H1 (cell line): ENCODE data around the gene CDRT15. TPM values are rescaled to one million over a fixed set of nuclear protein-coding genes. Genes with fewer than 3 reads are reported as not detected.

ENCODE experiments used
- CTCF ChIA-PET: fragments of 300-600 bp; sonication (Branson Sonifier 250); formaldehyde crosslinking; loops from one replicate; lab custom pipeline; 2021; ENCODE audit not compliant: partially characterized antibody; lab: Charles Lee
- POLR2A ChIA-PET: fragments of 300-600 bp; sonication (Branson Sonifier 250); formaldehyde crosslinking; loops from one replicate; lab custom pipeline; 2021; ENCODE audit warnings: inconsistent platforms; ENCODE audit not compliant: partially characterized antibody; lab: Charles Lee
- DNase-seq, 2 experiments: peaks; one replicate each; pipeline versions ENCODE4 v3.0.0 to v3.0.0-alpha.2; 2010 to 2022; ENCODE audit warnings: low spot score in 2 of 2, low read depth in 1 of 2, mixed read lengths in 1 of 2
- FAIRE-seq: peaks from 2 replicates; lab custom pipeline; 2011; peaks lifted over from hg19 to GRCh38; lab: Jason Lieb, UNC
- H2AFZ ChIP-seq: 2 replicates; pipeline ENCODE4 v1.8.1; 2012; ENCODE audit warnings: low read length, inconsistent platforms
- H2AK5ac ChIP-seq: 2 replicates; pipeline ENCODE4 v1.6.1; 2013; ENCODE audit warnings: low read depth, low read length
- H2BK120ac ChIP-seq: replicated peaks from 2 replicates; pipeline ENCODE3; 2013; ENCODE audit warnings: low read depth, low read length, inconsistent platforms
- H2BK12ac ChIP-seq: 2 replicates; pipeline ENCODE4 v1.6.1; 2013; ENCODE audit warnings: low read depth, low read length
- H2BK15ac ChIP-seq: 2 replicates; pipeline ENCODE4 v1.6.1; 2013; ENCODE audit warnings: low read length
- H2BK20ac ChIP-seq: 2 replicates; pipeline ENCODE4 v1.6.1; 2013; ENCODE audit warnings: low read length
- H2BK5ac ChIP-seq: 2 replicates; pipeline ENCODE4 v1.6.1; 2013; ENCODE audit warnings: low read depth, low read length
- H3K14ac ChIP-seq: 2 replicates; pipeline ENCODE4 v1.6.1; 2013; ENCODE audit warnings: inconsistent platforms; ENCODE audit not compliant: insufficient read length
- H3K18ac ChIP-seq: 2 replicates; pipeline ENCODE4 v1.6.1; 2013; ENCODE audit warnings: low read length; ENCODE audit errors: extremely low read depth
- H3K23ac ChIP-seq: 2 replicates; pipeline ENCODE4 v1.6.1; 2013; ENCODE audit warnings: inconsistent platforms; ENCODE audit not compliant: insufficient read length
- H3K23me2 ChIP-seq: 2 replicates; pipeline ENCODE4 v1.6.1; 2013; ENCODE audit warnings: low read depth, low read length
- H3K27ac ChIP-seq: 2 replicates; pipeline ENCODE4 v1.6.1; 2011; ENCODE audit warnings: low read depth, low read length, inconsistent platforms
- H3K27me3 ChIP-seq, 4 experiments: replicated peaks in 1 of 4; 1 replicate in 1 of 4; 2 replicates in 3 of 4; pipeline versions ENCODE4 v1.6.1 to v1.8.1; 2011 to 2013; ENCODE audit warnings: low read length in 3 of 4, mild to moderate bottlenecking in 3 of 4, inconsistent platforms in 2 of 4, mixed read lengths in 2 of 4, moderate library complexity in 1 of 4; ENCODE audit not compliant: control insufficient read depth in 3 of 4, insufficient read depth in 3 of 4; ENCODE audit errors: extremely low read depth in 1 of 4
- H3K36me3 ChIP-seq, 4 experiments: 2 replicates each; pipeline versions ENCODE4 v1.6.1 to v1.8.1; 2011 to 2013; ENCODE audit warnings: mild to moderate bottlenecking in 4 of 4, low read length in 3 of 4, moderate library complexity in 2 of 4, control low read depth in 1 of 4, inconsistent platforms in 1 of 4; ENCODE audit not compliant: insufficient read depth in 4 of 4, control insufficient read depth in 2 of 4
- H3K4ac ChIP-seq: replicated peaks from 2 replicates; pipeline ENCODE3; 2013; ENCODE audit warnings: low read length, low read depth, mixed read lengths, inconsistent platforms; ENCODE audit not compliant: insufficient read length
- H3K4me1 ChIP-seq, 4 experiments: replicated peaks in 1 of 4; 1 replicate in 1 of 4; 2 replicates in 3 of 4; pipeline versions ENCODE4 v1.6.1 to v1.8.1; 2011 to 2013; ENCODE audit warnings: low read length in 3 of 4, inconsistent platforms in 2 of 4, mixed read lengths in 1 of 4; ENCODE audit not compliant: insufficient read depth in 4 of 4, control insufficient read depth in 3 of 4
- H3K4me2 ChIP-seq, 2 experiments: 2 replicates each; pipeline versions ENCODE4 v1.6.1 to v1.8.1; 2011 to 2013; ENCODE audit warnings: low read depth in 2 of 2, low read length in 2 of 2, control low read depth in 1 of 2, inconsistent platforms in 1 of 2, mild to moderate bottlenecking in 1 of 2; ENCODE audit not compliant: insufficient read depth in 1 of 2
- H3K4me3 ChIP-seq, 4 experiments: fragments of 200-600, 300-600 bp in 1 of 4; sonication (generic), shearing (Covaris generic), sonication (Bioruptor Twin) in 1 of 4; 2 replicates each; pipeline versions ENCODE4 v1.5.1 to v1.8.1; 2011 to 2016; ENCODE audit warnings: low read length in 4 of 4, low read depth in 3 of 4, control low read depth in 2 of 4, inconsistent platforms in 2 of 4, mild to moderate bottlenecking in 2 of 4, mixed read lengths in 1 of 4, moderate library complexity in 1 of 4; ENCODE audit not compliant: insufficient read depth in 2 of 4; ENCODE audit errors: extremely low read depth in 1 of 4
- H3K56ac ChIP-seq: replicated peaks from 2 replicates; pipeline ENCODE3; 2013; ENCODE audit warnings: low read depth, mild to moderate bottlenecking, mixed read lengths, low read length, inconsistent platforms; ENCODE audit not compliant: insufficient read length
- H3K79me1 ChIP-seq: 2 replicates; pipeline ENCODE4 v1.6.1; 2013; ENCODE audit warnings: low read depth, low read length, control low read depth
- H3K79me2 ChIP-seq, 2 experiments: 2 replicates each; pipeline versions ENCODE4 v1.6.1 to v1.8.1; 2012 to 2013; ENCODE audit warnings: low read length in 2 of 2, mild to moderate bottlenecking in 2 of 2, inconsistent platforms in 1 of 2; ENCODE audit not compliant: insufficient read depth in 2 of 2, control insufficient read depth in 1 of 2
- H3K9ac ChIP-seq, 4 experiments: replicated peaks in 1 of 4; 1 replicate in 1 of 4; 2 replicates in 3 of 4; pipeline versions ENCODE4 v1.6.1 to v1.8.1; 2011 to 2013; ENCODE audit warnings: low read depth in 3 of 4, low read length in 3 of 4, control low read depth in 2 of 4, mild to moderate bottlenecking in 2 of 4, moderate library complexity in 2 of 4, inconsistent platforms in 1 of 4; ENCODE audit errors: extremely low read depth in 1 of 4
- H3K9me3 ChIP-seq, 2 experiments: 2 replicates each; pipeline versions ENCODE4 v1.6.1 to v1.8.1; 2012 to 2013; ENCODE audit warnings: mild to moderate bottlenecking in 2 of 2, moderate library complexity in 2 of 2, control low read depth in 1 of 2, inconsistent platforms in 1 of 2, low read depth in 1 of 2, low read length in 1 of 2, mixed read lengths in 1 of 2; ENCODE audit not compliant: insufficient read depth in 2 of 2
- H4K20me1 ChIP-seq, 2 experiments: replicated peaks in 1 of 2; 2 replicates each; pipeline versions ENCODE3 to v1.8.1; 2011 to 2013; ENCODE audit warnings: inconsistent platforms in 2 of 2, low read length in 2 of 2, mild to moderate bottlenecking in 1 of 2; ENCODE audit not compliant: insufficient read depth in 2 of 2, control insufficient read depth in 1 of 2
- H4K5ac ChIP-seq: 2 replicates; pipeline ENCODE4 v1.6.1; 2013; ENCODE audit warnings: low read length, low read depth, mixed read lengths, inconsistent platforms; ENCODE audit not compliant: insufficient read length
- H4K8ac ChIP-seq: 2 replicates; pipeline ENCODE4 v1.8.0; 2013; ENCODE audit warnings: mild to moderate bottlenecking, moderate library complexity, low read length, inconsistent platforms; ENCODE audit not compliant: insufficient read depth; ENCODE audit errors: extremely low read depth
- H4K91ac ChIP-seq: replicated peaks from 2 replicates; pipeline ENCODE3; 2013; ENCODE audit warnings: low read length, mixed read lengths, inconsistent platforms; ENCODE audit not compliant: insufficient read length
- ATF3 ChIP-seq: IDR thresholded peaks from 2 replicates; pipeline ENCODE4 v1.6.1; 2011; ENCODE audit warnings: low read depth, mild to moderate bottlenecking, low read length; ENCODE audit not compliant: insufficient read depth
- BACH1 ChIP-seq: IDR thresholded peaks from 2 replicates; pipeline ENCODE4 v1.6.1; 2012; ENCODE audit warnings: low read length, improper control_type of control experiment
- CTBP2 ChIP-seq: IDR thresholded peaks from 2 replicates; pipeline ENCODE4 v1.7.0; 2011; ENCODE audit warnings: borderline replicate concordance, mild to moderate bottlenecking, moderate library complexity, mixed read lengths, low read length; ENCODE audit not compliant: insufficient read depth, insufficient read length
- HDAC2 ChIP-seq, 2 experiments: fragments of 300-600 bp in 1 of 2; sonication (generic) in 1 of 2; IDR thresholded peaks; 2 replicates each; pipeline ENCODE4 v1.6.1; 2011 to 2012; ENCODE audit warnings: low read depth in 2 of 2, low read length in 2 of 2, mild to moderate bottlenecking in 2 of 2, moderate library complexity in 2 of 2, borderline replicate concordance in 1 of 2, inconsistent platforms in 1 of 2
- KDM1A ChIP-seq: fragments of 200-600, 300-600 bp; sonication (generic); IDR thresholded peaks from 2 replicates; pipeline ENCODE4 v1.7.1; 2016; ENCODE audit warnings: mild to moderate bottlenecking, low read length, borderline replicate concordance
- RFX5 ChIP-seq: IDR thresholded peaks from 2 replicates; pipeline ENCODE4 v1.6.1; 2011; ENCODE audit warnings: low read depth, low read length, improper control_type of control experiment, borderline replicate concordance
- SIN3A ChIP-seq, 2 experiments: IDR thresholded peaks in 1 of 2; conservative IDR thresholded peaks in 1 of 2; 2 replicates each; pipeline ENCODE4 v1.6.1; 2011 to 2012; ENCODE audit warnings: low read length in 2 of 2, improper control_type of control experiment in 1 of 2, low read depth in 1 of 2, mild to moderate bottlenecking in 1 of 2
- SIRT6 ChIP-seq: IDR thresholded peaks from one replicate; pipeline ENCODE4 v1.7.1; 2012; ENCODE audit warnings: low read length, inconsistent platforms
- SIX5 ChIP-seq: IDR thresholded peaks from 2 replicates; pipeline ENCODE4 v1.6.1; 2011; ENCODE audit warnings: mild to moderate bottlenecking, low read depth, low read length
- TBP ChIP-seq: IDR thresholded peaks from 2 replicates; pipeline ENCODE4 v1.6.1; 2011; ENCODE audit warnings: low read depth, low read length, improper control_type of control experiment
- YY1 ChIP-seq: IDR thresholded peaks from 2 replicates; pipeline ENCODE4 v1.6.1; 2011; ENCODE audit warnings: low read depth, mild to moderate bottlenecking, low read length
- ZNF274 ChIP-seq: IDR thresholded peaks from 2 replicates; pipeline ENCODE4 v1.7.0; 2012; ENCODE audit warnings: low read length, borderline replicate concordance; ENCODE audit errors: extremely low read depth
- WGBS, 2 experiments: shearing (Covaris generic) in 1 of 2; methylation state at CpG; one replicate each; pipeline versions ENCODE4 v1.1.6 to v1.1.7; 2013 to 2015; ENCODE audit warnings: low lambda C conversion rate in 2 of 2, mixed read lengths in 2 of 2, inconsistent platforms in 1 of 2, low coverage in 1 of 2, missing lambda C conversion rate in 1 of 2; ENCODE audit not compliant: insufficient replicate concordance in 2 of 2, insufficient coverage in 1 of 2, insufficient read length in 1 of 2; ENCODE audit errors: extremely low coverage in 1 of 2, missing lambda C conversion rate in 1 of 2; 5-methylcytosine and 5-hydroxymethylcytosine counted together
- polyA plus RNA-seq, 7 experiments: library from polyadenylated mRNA; depleted of rRNA in 3 of 7; stranded (reverse) in 5 of 7; unstranded in 2 of 7; fragments of >200 nt in 5 of 7; fragments of 200-250 nt in 2 of 7; gene quantifications; 1 replicate in 5 of 7; 2 replicates in 1 of 7; 4 replicates in 1 of 7; pipeline versions ENCODE4 v1.2.1 to v1.2.3, GENCODE V29; 2011 to 2013; ENCODE audit warnings: missing spikeins in 2 of 7, mixed read lengths in 2 of 7
- total RNA-seq: library from RNA; stranded (reverse); fragmentation: NEBNext Ultra II Directional; extraction: Animal tissue kit (Norgen Biotek cat#: 25700); gene quantifications from 2 replicates; pipeline ENCODE4 v1.2.1, GENCODE V29; 2021

The CDRT15 gene
- total and polyA plus RNA-seq, 2 of the 8 experiments (the other 6 are each of a cell fraction or from before 2014, with no cell fraction given): not detected

- Histone ChIP-seq H3K79me2 (no peaks in the 10 kb centered on the region), H3K4me1 (no peaks in the 10 kb centered on the region; a peak in 1 of 7 replicates), H3K27me3 (no peaks in the 10 kb centered on the region), H3K23me2 (peaks cover 2% of the 10 kb centered on the region; the same call in 1 of the 2 replicates), H3K14ac (no peak overlapping the region), H3K56ac (no peak overlapping the region), H3K79me1 (no peaks in the 10 kb centered on the region), H2AK5ac (no peak overlapping the region), H4K91ac (no peak overlapping the region), H3K27ac (no peak overlapping the region), H2BK5ac (no peak overlapping the region), H2AFZ (no peak overlapping the region), H3K36me3 (no peaks in the 10 kb centered on the region; a peak in 1 of 8 replicates), H2BK15ac (no peak overlapping the region), H3K4ac (no peak overlapping the region), H3K4me3 (no peak overlapping the region), H4K5ac (no peak overlapping the region), H3K23ac (no peak overlapping the region), H2BK12ac (no peak overlapping the region), H3K18ac (no peak overlapping the region), H4K8ac (no peak overlapping the region), H3K4me2 (no peak overlapping the region), H2BK20ac (no peak overlapping the region), H4K20me1 (no peaks in the 10 kb centered on the region), H2BK120ac (no peak overlapping the region), H3K9me3 (no peaks in the 10 kb centered on the region), H3K9ac (no peak overlapping the region)
- 90% methylated on average over 5 of the region's 5 CpGs; no CpG with 5 or more reads in 1 of the 2 experiments for WGBS, 2 experiments
- CTCF ChIA-PET: interaction anchor here (0.8 to 3.0 kb wide), 5 partner anchors 11 to 86 kb away, joined by 3 to 8 read pairs (median 5); no protein-coding TSS in a partner anchor
- POLR2A ChIA-PET: interaction anchor here (0.5 kb wide), 1 partner anchor 122 kb away, joined by 3 read pairs; no protein-coding TSS in a partner anchor
- DNase-seq: no peak
- FAIRE-seq: no peak
- TF ChIP-seq SIX5 (no peak), SIRT6 (no peak), HDAC2 (IDR thresholded peaks at IDR 0.05; ENCODE audit: borderline replicate concordance in 1 of 2, low read depth in 2 of 2, low read length in 2 of 2) (no peak), YY1 (no peak), SIN3A (conservative IDR thresholded peaks at IDR 0.05 in 1 of 2, IDR thresholded peaks at IDR 0.05 in 1 of 2; ENCODE audit: low read depth in 1 of 2, low read length in 2 of 2) (no peak), RFX5 (no peak), ZNF274 (no peak), BACH1 (no peak), CTBP2 (no peak), KDM1A (no peak), TBP (no peak), ATF3 (no peak)
Observed at GRCh38 chr17:14199601-14200000, 37.1 kb downstream of the CDRT15 start.
